Measurements from ENCODE around the gene FERD3L.

The FERD3L gene

GRCh38 chr7:19098510-19098909 lies 46.7 kb downstream of the FERD3L start:
- FAIRE-seq, result no peak

- FAIRE-seq, result no peak
These were observed 47.8 kb downstream of the FERD3L start for GRCh38 chr7:19097165-19098055.

GRCh38 chr7:19095353-19095860 lies 49.8 kb downstream of the FERD3L start:
- no peak for FAIRE-seq
